K562 (cell line): Measurements from ENCODE around the gene NPHP3. TPM values are rescaled to one million over a fixed set of nuclear protein-coding genes. Genes with fewer than 3 reads are reported as not detected.

Source experiments
- CBX3 ChIP-seq, 2 experiments: IDR thresholded peaks; 1 replicate in 1 of 2; 2 replicates in 1 of 2; pipeline ENCODE4 v1.6.1; 2012; ENCODE audit warnings: inconsistent platforms in 2 of 2, low read length in 2 of 2, borderline replicate concordance in 1 of 2, control low read depth in 1 of 2
- COPS2 ChIP-seq: fragments of 450-650 bp; conservative IDR thresholded peaks from 2 replicates; pipeline ENCODE4 v1.6.1; 2016; ENCODE audit warnings: mild to moderate bottlenecking, moderate library complexity
- CREM ChIP-seq: IDR thresholded peaks from 2 replicates; pipeline ENCODE4 v1.6.1; 2014; ENCODE audit warnings: antibody characterized with exemption, low read depth
- GATAD2B ChIP-seq: fragments of 450-650 bp; IDR thresholded peaks from 2 replicates; pipeline ENCODE4 v1.6.1; 2017; ENCODE audit warnings: mild to moderate bottlenecking, borderline replicate concordance
- POLR2A ChIP-seq: fragments of 450-650 bp; conservative IDR thresholded peaks from 2 replicates; pipeline ENCODE4 v1.6.1; 2016
- TEAD1 ChIP-seq, 2 experiments: fragments of 450-650 bp in 1 of 2; sonication (generic) in 1 of 2; formaldehyde crosslinking; IDR thresholded peaks; 2 replicates each; pipeline versions ENCODE4 v1.4.0 to v1.8.0; 2020 to 2022; ENCODE audit warnings: mild to moderate bottlenecking in 2 of 2, missing genetic modification reagents in 1 of 2
- TSC22D4 ChIP-seq: fragments of 450-650 bp; IDR thresholded peaks from 2 replicates; pipeline ENCODE4 v1.6.1; 2016; ENCODE audit warnings: missing genetic modification characterization, missing biosample characterization, control low read depth
- U2AF2 ChIP-seq: fragments of 200-400 bp; formaldehyde crosslinking; optimal IDR thresholded peaks from 2 replicates; pipeline ENCODE3; 2017; ENCODE audit warnings: low read depth, mild to moderate bottlenecking, low read length
- ZBTB7A ChIP-seq: IDR thresholded peaks from 2 replicates; pipeline ENCODE4 v1.6.1; 2011; ENCODE audit warnings: low read depth, mild to moderate bottlenecking, low read length, moderate library complexity, borderline replicate concordance; ENCODE audit not compliant: control insufficient read depth
- ZNF354B ChIP-seq: fragments of 250-450 bp; sonication (Bioruptor Pico); IDR thresholded peaks from 2 replicates; pipeline ENCODE4 v1.4.0; 2020
- ZNF77 ChIP-seq: fragments of 250-450 bp; sonication (Bioruptor Pico); IDR thresholded peaks from 2 replicates; pipeline ENCODE4 v1.5.0; 2020
- polyA plus RNA-seq, 8 experiments: library from polyadenylated mRNA; depleted of rRNA in 4 of 8; stranded (reverse) in 5 of 8; unstranded in 3 of 8; fragments of >200 nt; fragmentation: Nextera tagmentation in 2 of 8; fragmentation: Illumina TruSeq in 1 of 8; extraction: Ambion mirVana in 2 of 8; extraction: Trizol in 1 of 8; gene quantifications; 2 replicates each; pipeline versions ENCODE4 v1.2.1 to v1.2.3, GENCODE V29; 2011 to 2014; ENCODE audit warnings: inconsistent platforms in 1 of 8, missing spikeins in 1 of 8
- total RNA-seq, 7 experiments: library from RNA; depleted of rRNA in 6 of 7; stranded (reverse); fragments of >200 nt in 6 of 7; fragmentation: Illumina TruSeq in 2 of 7; extraction: Trizol in 2 of 7; gene quantifications; 2 replicates each; pipeline versions ENCODE4 v1.2.1 to v1.2.3, GENCODE V29; 2011 to 2021; ENCODE audit warnings: low replicate concordance in 1 of 7
- TF ChIP-seq, protein P1 (sequence below): fragments of 250-450 bp; sonication (Bioruptor Pico); IDR thresholded peaks from 2 replicates; pipeline ENCODE4 v1.8.0; 2022; ENCODE audit warnings: moderate library complexity, mild to moderate bottlenecking, inconsistent platforms
- TF ChIP-seq, protein P2 (sequence below): sonication (generic); formaldehyde crosslinking; IDR thresholded peaks from 2 replicates; pipeline ENCODE4 v1.8.1; 2022; ENCODE audit warnings: missing genetic modification reagents
- TF ChIP-seq, protein P3 (sequence below), 2 experiments: fragments of 250-450 bp in 1 of 2; fragments of 450-650 bp in 1 of 2; sonication (Bioruptor Pico) in 1 of 2; IDR thresholded peaks; 2 replicates each; pipeline versions ENCODE4 v1.6.1 to v1.8.0; 2016 to 2021; ENCODE audit warnings: mild to moderate bottlenecking in 2 of 2, moderate library complexity in 2 of 2, missing compliant biosample characterization in 1 of 2, missing genetic modification characterization in 1 of 2
- TF ChIP-seq, protein P4 (sequence below): sonication (generic); formaldehyde crosslinking; IDR thresholded peaks from 2 replicates; pipeline ENCODE4 v1.8.0; 2022; ENCODE audit warnings: missing genetic modification reagents, mild to moderate bottlenecking, borderline replicate concordance
- TF ChIP-seq, protein P5 (sequence below): sonication (generic); formaldehyde crosslinking; IDR thresholded peaks from 2 replicates; pipeline ENCODE4 v1.8.0; 2023; ENCODE audit warnings: missing genetic modification reagents, mild to moderate bottlenecking, borderline replicate concordance
- TF ChIP-seq, protein P6 (sequence below): fragments of 250-450 bp; sonication (Bioruptor Pico); IDR thresholded peaks from 2 replicates; pipeline ENCODE4 v1.8.0; 2021; ENCODE audit warnings: moderate library complexity, mild to moderate bottlenecking, inconsistent platforms

NPHP3 gene
- total and polyA plus RNA-seq, 9 of the 15 experiments (the other 6 are each of a cell fraction or from before 2014, with no cell fraction given), result 0.62 to 13.2 (median 5.8) TPM

DNA sequence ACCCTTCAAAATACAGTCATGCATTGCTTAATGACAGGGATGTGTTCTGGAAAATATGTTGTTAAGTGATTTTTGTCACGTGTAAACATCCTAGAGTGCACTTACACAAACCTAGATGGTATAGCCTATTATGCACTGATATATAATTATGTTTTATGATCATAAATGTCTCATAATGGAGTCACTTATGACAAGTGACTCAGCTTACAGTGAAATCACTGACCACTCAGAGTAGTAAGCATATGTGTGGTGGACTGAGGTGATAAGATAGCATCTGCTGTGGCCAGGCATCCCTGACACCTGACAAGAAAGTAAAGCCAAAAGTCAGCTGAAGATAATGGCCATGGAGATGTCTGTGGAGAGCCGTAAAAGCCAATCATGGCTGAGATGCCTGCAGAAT lies 68.0 kb downstream of the NPHP3 start (continued):
- TF ChIP-seq, protein P1, sequence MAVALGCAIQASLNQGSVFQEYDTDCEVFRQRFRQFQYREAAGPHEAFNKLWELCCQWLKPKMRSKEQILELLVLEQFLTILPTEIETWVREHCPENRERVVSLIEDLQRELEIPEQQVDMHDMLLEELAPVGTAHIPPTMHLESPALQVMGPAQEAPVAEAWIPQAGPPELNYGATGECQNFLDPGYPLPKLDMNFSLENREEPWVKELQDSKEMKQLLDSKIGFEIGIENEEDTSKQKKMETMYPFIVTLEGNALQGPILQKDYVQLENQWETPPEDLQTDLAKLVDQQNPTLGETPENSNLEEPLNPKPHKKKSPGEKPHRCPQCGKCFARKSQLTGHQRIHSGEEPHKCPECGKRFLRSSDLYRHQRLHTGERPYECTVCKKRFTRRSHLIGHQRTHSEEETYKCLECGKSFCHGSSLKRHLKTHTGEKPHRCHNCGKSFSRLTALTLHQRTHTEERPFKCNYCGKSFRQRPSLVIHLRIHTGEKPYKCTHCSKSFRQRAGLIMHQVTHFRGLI (CRISPR knock-in tag), result peak; percentile 73; the same call in 1 of the 2 replicates
- TF ChIP-seq ZNF354B (CRISPR knock-in tag), result peak; percentile 73; the same call in 1 of the 2 replicates
- no peak for TF ChIP-seq COPS2
- TF ChIP-seq GATAD2B, result no peak
- no peak for TF ChIP-seq CREM
- TF ChIP-seq, protein P2, sequence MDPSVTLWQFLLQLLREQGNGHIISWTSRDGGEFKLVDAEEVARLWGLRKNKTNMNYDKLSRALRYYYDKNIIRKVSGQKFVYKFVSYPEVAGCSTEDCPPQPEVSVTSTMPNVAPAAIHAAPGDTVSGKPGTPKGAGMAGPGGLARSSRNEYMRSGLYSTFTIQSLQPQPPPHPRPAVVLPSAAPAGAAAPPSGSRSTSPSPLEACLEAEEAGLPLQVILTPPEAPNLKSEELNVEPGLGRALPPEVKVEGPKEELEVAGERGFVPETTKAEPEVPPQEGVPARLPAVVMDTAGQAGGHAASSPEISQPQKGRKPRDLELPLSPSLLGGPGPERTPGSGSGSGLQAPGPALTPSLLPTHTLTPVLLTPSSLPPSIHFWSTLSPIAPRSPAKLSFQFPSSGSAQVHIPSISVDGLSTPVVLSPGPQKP (CRISPR knock-in tag), result no peak
- no peak for TF ChIP-seq POLR2A
- TF ChIP-seq ZBTB7A, result no peak
- TF ChIP-seq TSC22D4 (tag), result no peak
- TF ChIP-seq, protein P3, sequence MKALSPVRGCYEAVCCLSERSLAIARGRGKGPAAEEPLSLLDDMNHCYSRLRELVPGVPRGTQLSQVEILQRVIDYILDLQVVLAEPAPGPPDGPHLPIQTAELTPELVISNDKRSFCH (CRISPR knock-in tag; IDR thresholded peaks at IDR 0.05), result no peak
- TF ChIP-seq, protein P3 (tag; IDR thresholded peaks at IDR 0.05), result peak; percentile 62; the same call in 1 of the 2 replicates
- TF ChIP-seq, protein P4, sequence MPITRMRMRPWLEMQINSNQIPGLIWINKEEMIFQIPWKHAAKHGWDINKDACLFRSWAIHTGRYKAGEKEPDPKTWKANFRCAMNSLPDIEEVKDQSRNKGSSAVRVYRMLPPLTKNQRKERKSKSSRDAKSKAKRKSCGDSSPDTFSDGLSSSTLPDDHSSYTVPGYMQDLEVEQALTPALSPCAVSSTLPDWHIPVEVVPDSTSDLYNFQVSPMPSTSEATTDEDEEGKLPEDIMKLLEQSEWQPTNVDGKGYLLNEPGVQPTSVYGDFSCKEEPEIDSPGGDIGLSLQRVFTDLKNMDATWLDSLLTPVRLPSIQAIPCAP (CRISPR knock-in tag), result no peak
- no peak for TF ChIP-seq CBX3 (IDR thresholded peaks at IDR 0.05; ENCODE audit: borderline replicate concordance in 1 of 2, low read length in 2 of 2)
- TF ChIP-seq U2AF2, result no peak
- TF ChIP-seq, protein P5, sequence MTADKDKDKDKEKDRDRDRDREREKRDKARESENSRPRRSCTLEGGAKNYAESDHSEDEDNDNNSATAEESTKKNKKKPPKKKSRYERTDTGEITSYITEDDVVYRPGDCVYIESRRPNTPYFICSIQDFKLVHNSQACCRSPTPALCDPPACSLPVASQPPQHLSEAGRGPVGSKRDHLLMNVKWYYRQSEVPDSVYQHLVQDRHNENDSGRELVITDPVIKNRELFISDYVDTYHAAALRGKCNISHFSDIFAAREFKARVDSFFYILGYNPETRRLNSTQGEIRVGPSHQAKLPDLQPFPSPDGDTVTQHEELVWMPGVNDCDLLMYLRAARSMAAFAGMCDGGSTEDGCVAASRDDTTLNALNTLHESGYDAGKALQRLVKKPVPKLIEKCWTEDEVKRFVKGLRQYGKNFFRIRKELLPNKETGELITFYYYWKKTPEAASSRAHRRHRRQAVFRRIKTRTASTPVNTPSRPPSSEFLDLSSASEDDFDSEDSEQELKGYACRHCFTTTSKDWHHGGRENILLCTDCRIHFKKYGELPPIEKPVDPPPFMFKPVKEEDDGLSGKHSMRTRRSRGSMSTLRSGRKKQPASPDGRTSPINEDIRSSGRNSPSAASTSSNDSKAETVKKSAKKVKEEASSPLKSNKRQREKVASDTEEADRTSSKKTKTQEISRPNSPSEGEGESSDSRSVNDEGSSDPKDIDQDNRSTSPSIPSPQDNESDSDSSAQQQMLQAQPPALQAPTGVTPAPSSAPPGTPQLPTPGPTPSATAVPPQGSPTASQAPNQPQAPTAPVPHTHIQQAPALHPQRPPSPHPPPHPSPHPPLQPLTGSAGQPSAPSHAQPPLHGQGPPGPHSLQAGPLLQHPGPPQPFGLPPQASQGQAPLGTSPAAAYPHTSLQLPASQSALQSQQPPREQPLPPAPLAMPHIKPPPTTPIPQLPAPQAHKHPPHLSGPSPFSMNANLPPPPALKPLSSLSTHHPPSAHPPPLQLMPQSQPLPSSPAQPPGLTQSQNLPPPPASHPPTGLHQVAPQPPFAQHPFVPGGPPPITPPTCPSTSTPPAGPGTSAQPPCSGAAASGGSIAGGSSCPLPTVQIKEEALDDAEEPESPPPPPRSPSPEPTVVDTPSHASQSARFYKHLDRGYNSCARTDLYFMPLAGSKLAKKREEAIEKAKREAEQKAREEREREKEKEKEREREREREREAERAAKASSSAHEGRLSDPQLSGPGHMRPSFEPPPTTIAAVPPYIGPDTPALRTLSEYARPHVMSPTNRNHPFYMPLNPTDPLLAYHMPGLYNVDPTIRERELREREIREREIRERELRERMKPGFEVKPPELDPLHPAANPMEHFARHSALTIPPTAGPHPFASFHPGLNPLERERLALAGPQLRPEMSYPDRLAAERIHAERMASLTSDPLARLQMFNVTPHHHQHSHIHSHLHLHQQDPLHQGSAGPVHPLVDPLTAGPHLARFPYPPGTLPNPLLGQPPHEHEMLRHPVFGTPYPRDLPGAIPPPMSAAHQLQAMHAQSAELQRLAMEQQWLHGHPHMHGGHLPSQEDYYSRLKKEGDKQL, result no peak
- peak in 1 of 2 experiments; percentile 85; a peak in 2 of 4 replicates for TF ChIP-seq TEAD1 (CRISPR knock-in tag; IDR thresholded peaks at IDR 0.05)
- TF ChIP-seq, protein P6, sequence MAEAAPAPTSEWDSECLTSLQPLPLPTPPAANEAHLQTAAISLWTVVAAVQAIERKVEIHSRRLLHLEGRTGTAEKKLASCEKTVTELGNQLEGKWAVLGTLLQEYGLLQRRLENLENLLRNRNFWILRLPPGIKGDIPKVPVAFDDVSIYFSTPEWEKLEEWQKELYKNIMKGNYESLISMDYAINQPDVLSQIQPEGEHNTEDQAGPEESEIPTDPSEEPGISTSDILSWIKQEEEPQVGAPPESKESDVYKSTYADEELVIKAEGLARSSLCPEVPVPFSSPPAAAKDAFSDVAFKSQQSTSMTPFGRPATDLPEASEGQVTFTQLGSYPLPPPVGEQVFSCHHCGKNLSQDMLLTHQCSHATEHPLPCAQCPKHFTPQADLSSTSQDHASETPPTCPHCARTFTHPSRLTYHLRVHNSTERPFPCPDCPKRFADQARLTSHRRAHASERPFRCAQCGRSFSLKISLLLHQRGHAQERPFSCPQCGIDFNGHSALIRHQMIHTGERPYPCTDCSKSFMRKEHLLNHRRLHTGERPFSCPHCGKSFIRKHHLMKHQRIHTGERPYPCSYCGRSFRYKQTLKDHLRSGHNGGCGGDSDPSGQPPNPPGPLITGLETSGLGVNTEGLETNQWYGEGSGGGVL (CRISPR knock-in tag), result no peak
- no peak for TF ChIP-seq ZNF77 (CRISPR knock-in tag)
